Natural killer cell treated with Interleukin-12 subunit alpha and Interleukin-12 subunit beta and Interleukin-15 and Interleukin-18, amount 100 ng/mL, for 72 hours (primary cell): ENCODE data around the gene AK2. TPM values are rescaled to one million over a fixed set of nuclear protein-coding genes. Genes with fewer than 3 reads are reported as not detected.
"Not testable (repeated sequence)": the region's sequence is repeated elsewhere in the genome, so short reads cannot be mapped to it uniquely, and the experiment has no call there.

ENCODE experiments used
- ATAC-seq, 2 donors: fragments of 150-1000 bp; cut with Tn5 transposase in 1 of 2; sonication (Bioruptor Pico), chemical (Tn5 transposase) in 1 of 2; 2 replicates each; pipeline ENCODE4 v1.10.0; 2021
- DNase-seq: peaks from one replicate; pipeline ENCODE4 v3.0.0; 2022; ENCODE audit warnings: low spot score
- H3K27ac Mint-ChIP-seq, 2 donors: 1 replicate in 1 of 2; 2 replicates in 1 of 2; pipeline ENCODE4 v1.8.0; 2022; ENCODE audit warnings: mixed read lengths in 2 of 2, mild to moderate bottlenecking in 1 of 2, moderate library complexity in 1 of 2
- H3K27me3 Mint-ChIP-seq, 2 donors: 1 replicate in 1 of 2; 2 replicates in 1 of 2; pipeline ENCODE4 v1.8.0; 2022; ENCODE audit warnings: mixed read lengths in 2 of 2
- H3K36me3 Mint-ChIP-seq: one replicate; pipeline ENCODE4 v1.8.0; 2022; ENCODE audit warnings: mixed read lengths
- H3K4me1 Mint-ChIP-seq, 2 donors: 1 replicate in 1 of 2; 2 replicates in 1 of 2; pipeline ENCODE4 v1.8.0; 2022; ENCODE audit warnings: low read depth in 2 of 2, mixed read lengths in 2 of 2, mild to moderate bottlenecking in 1 of 2
- H3K4me3 Mint-ChIP-seq: one replicate; pipeline ENCODE4 v1.8.0; 2022; ENCODE audit warnings: mixed read lengths
- H3K9me3 Mint-ChIP-seq: 2 replicates; pipeline ENCODE4 v1.8.0; 2022; ENCODE audit warnings: mixed read lengths
- total RNA-seq, 2 donors: library from RNA; stranded (reverse); gene quantifications; one replicate each; pipeline ENCODE4 v1.2.3, GENCODE V29; 2022

AK2 gene
- 100 to 1,000 TPM; 379 to 475 TPM for total RNA-seq

- Mint-ChIP-seq H3K4me3 (peak within 1 kb of the TSS; percentile 98), H3K27ac (peak within 1 kb of the TSS; percentile 90 to 94), H3K4me1 (peaks cover 45% of the 10 kb centered on the region in 2 donors), H3K9me3 (no peaks in the 10 kb centered on the region), H3K36me3 (peaks cover 33% of the 10 kb centered on the region), H3K27me3 (no peaks in the 10 kb centered on the region)
- ATAC-seq = peak; percentile 99 to 100
- DNase-seq = peak; percentile 97
These were observed at the start of gene AK2 for GRCh38 chr1:33036526-33037503. TSS of gene AK2 (minus strand) at chr1:33036883. CDS start at chr1:33036828, 55 bp downstream.

DNA sequence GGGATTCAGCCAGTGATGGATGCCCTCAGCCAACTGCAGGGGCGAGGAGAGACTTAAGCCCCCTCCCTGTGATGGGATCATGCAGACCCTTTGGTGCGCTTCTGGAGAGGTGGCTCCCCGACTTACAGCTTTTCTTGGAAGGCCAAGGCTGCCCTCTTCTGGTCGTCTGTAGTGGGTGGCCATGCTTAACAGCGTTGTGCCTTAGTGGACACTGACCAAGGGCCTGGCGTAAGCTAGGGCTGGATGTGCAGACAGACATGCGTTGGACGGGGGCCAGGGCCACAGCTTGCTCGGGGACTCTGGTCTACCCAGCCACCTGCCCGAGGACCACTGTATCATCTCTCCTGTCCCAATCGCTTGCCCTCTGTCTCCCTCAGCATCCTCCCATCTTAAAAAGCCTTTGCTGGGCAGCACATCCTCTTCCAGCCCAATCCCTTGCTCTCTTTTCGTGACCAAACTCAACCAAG lies 49.7 kb upstream of the AK2 start:
- Mint-ChIP-seq H3K27ac (no peak overlapping the region), H3K9me3 (no peaks in the 10 kb centered on the region), H3K4me1 (peaks cover 43 to 44% of the 10 kb centered on the region in 2 donors), H3K27me3 (peaks cover 0 to 4% of the 10 kb centered on the region in 2 donors), H3K36me3 (no peaks in the 10 kb centered on the region), H3K4me3 (no peak overlapping the region)
- DNase-seq = peak; percentile 70
- peak; percentile 55 to 72 for ATAC-seq

DNA sequence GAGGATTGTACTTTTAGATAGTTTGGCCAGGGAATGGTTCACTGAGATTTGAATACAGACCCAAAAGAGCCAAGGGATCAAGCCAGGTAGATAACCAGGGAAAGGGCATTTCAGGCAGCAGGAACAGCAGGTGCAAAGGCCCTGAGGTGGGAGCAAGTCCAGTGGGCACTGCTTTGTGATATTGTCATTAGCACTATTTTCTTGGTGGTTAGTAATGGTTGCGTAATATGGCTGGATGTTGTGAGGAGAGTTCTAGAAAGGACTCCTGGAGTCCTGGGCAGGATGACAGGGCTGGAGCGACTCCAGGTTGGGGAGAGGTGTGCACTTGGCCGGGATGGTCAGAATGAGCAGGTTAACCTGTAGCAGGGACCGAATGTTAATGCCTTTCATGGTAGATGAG lies 48.6 kb upstream of the AK2 start:
- no peak overlapping the region for H3K27ac Mint-ChIP-seq
- H3K4me3 Mint-ChIP-seq = no peak overlapping the region
- no peak for ATAC-seq
- DNase-seq = no peak
- peaks cover 0 to 4% of the 10 kb centered on the region in 2 donors for H3K27me3 Mint-ChIP-seq
- peaks cover 48 to 50% of the 10 kb centered on the region in 2 donors for H3K4me1 Mint-ChIP-seq
- H3K36me3 Mint-ChIP-seq = no peaks in the 10 kb centered on the region
- no peaks in the 10 kb centered on the region for H3K9me3 Mint-ChIP-seq

GRCh38 chr1:33082575-33083108 lies 46.0 kb upstream of the AK2 start:
- peaks cover 0 to 4% of the 10 kb centered on the region in 2 donors for H3K27me3 Mint-ChIP-seq
- ATAC-seq = no peak
- no peak for DNase-seq
- no peak overlapping the region for H3K27ac Mint-ChIP-seq
- H3K36me3 Mint-ChIP-seq = no peaks in the 10 kb centered on the region
- H3K4me3 Mint-ChIP-seq = peak overlapping the region; percentile 48
- peaks cover 33 to 41% of the 10 kb centered on the region in 2 donors for H3K4me1 Mint-ChIP-seq
- H3K9me3 Mint-ChIP-seq = no peaks in the 10 kb centered on the region

GRCh38 chr1:33081554-33082305 lies 45.0 kb upstream of the AK2 start:
- Mint-ChIP-seq H3K4me3 (peak overlapping the region; percentile 84), H3K27me3 (peaks cover 0 to 2% of the 10 kb centered on the region in 2 donors), H3K9me3 (no peaks in the 10 kb centered on the region), H3K27ac (peak overlapping the region in 1 of 2 donors; percentile 15), H3K36me3 (no peaks in the 10 kb centered on the region), H3K4me1 (peaks cover 30 to 39% of the 10 kb centered on the region in 2 donors)
- no peak for DNase-seq
- no peak for ATAC-seq

DNA sequence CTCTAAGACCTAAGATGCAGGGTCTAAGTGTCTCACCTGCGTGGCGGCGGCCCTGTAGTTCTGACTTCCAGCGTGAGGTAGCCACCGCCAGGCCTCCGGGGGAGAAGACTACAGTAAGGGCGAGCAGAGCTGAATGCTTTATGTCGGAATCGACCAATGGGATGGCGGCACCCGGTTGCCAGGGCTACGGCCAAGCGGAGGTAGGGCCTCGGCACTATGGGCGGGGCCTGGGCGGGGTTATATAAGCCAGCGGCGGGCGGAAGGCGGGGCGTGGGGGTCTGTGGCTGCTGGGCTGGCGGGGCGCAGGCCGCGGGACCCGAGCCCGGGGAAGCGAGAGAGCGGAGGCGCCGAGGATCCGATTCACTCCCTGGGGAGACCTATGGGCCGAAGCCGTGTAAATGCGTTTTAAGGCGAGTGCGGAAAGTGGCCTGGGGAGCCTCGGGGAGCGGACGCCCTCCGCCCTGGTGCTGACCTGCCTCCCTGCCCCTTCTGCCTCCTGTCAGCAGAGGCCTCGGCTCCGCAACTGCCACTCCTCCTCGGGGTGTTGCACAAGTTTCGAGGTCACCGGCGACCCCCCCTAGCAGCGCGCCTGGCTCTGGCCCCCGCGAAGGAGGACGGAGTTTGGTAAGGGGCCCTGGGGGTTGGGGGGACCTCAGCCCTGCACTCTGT lies 44.3 kb upstream of the AK2 start, which contains the start of gene AZIN2:
Gene AZIN2 (plus strand): TSS at position 269 of the 669 bp plus-strand sequence. CDS start 1,097 bp downstream, outside the sequence.
- peak within 1 kb of the TSS in 1 of 2 donors; percentile 15 for H3K27ac Mint-ChIP-seq

DNA sequence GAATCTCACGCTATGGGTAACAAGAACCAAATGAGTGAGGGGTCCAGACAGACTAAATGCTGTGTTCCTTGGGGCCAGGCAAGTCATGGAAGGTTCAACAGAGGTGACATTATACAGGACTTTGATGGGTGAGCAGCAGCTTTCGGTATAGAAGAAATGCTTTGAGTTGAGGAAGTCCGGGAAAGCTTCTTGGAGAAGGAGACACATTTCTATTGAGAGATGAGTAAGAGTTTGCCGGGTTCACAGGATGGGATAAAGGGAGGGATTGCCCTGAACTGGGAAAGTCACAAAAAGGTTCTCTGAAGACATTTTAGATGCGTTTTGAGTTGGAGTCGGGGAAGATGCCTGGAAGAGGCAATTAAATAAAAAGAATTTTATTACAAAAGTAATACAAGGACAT lies 43.7 kb upstream of the AK2 start:
- Mint-ChIP-seq H3K4me3 (peak overlapping the region; percentile 84), H3K27me3 (peaks cover 0 to 2% of the 10 kb centered on the region in 2 donors), H3K36me3 (no peaks in the 10 kb centered on the region), H3K27ac (peak overlapping the region in 1 of 2 donors; percentile 7), H3K9me3 (no peaks in the 10 kb centered on the region), H3K4me1 (peaks cover 27% of the 10 kb centered on the region in 2 donors)
- ATAC-seq (no peak), DNase-seq (no peak)

More for the DNA sequence above, 44.3 kb upstream of the AK2 start, which contains the start of gene AZIN2:
- peaks cover 28 to 33% of the 10 kb centered on the region in 2 donors for H3K4me1 Mint-ChIP-seq
- peak within 1 kb of the TSS; percentile 84 for H3K4me3 Mint-ChIP-seq
- peak; percentile 95 for DNase-seq
- H3K27me3 Mint-ChIP-seq = peaks cover 0 to 2% of the 10 kb centered on the region in 2 donors
- peak; percentile 99 to 100 for ATAC-seq
- H3K36me3 Mint-ChIP-seq = no peaks in the 10 kb centered on the region
- no peaks in the 10 kb centered on the region for H3K9me3 Mint-ChIP-seq

DNA sequence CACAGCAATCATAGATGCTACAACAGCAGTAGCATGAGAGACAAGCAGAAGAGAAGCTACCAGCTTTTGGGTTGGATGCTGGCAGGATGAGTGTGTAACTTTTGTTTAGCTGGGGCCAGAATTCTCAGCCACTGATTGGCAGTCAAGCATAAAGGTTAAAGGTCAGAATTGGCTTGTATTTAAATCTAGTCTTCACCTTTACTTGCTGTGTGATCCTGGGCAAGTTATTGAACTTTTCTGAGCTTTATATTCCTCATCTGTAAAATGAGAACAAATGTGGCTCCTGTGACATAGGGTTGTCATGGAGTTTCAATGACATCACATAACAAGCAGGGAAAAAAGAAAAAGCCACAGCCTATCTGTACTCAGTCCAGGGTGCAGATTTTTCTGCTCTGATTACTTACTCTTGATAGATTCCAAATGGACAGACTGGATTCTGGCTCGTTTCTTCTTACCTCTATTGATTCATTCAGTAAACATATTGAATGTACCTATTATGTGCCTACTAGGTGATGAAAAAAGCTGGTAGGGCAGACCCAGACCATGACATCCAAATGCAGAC lies 41.4 kb upstream of the AK2 start:
- Mint-ChIP-seq H3K4me3 (no peak overlapping the region), H3K36me3 (no peaks in the 10 kb centered on the region), H3K27ac (no peak overlapping the region), H3K27me3 (peaks cover 0 to 2% of the 10 kb centered on the region in 2 donors), H3K9me3 (no peaks in the 10 kb centered on the region), H3K4me1 (peaks cover 20 to 21% of the 10 kb centered on the region in 2 donors)
- DNase-seq (no peak), ATAC-seq (no peak)

- no peak for ATAC-seq
- Mint-ChIP-seq H3K36me3 (no peaks in the 10 kb centered on the region), H3K27me3 (peaks cover 0 to 6% of the 10 kb centered on the region in 2 donors), H3K27ac (no peak overlapping the region), H3K9me3 (no peaks in the 10 kb centered on the region), H3K4me3 (no peak overlapping the region), H3K4me1 (peaks cover 0 to 11% of the 10 kb centered on the region in 2 donors)
- no peak for DNase-seq
These were observed 37.7 kb upstream of the AK2 start for GRCh38 chr1:33074193-33074945.

- peaks cover 2 to 6% of the 10 kb centered on the region in 2 donors for H3K27me3 Mint-ChIP-seq
- ATAC-seq = peak in 1 of 2 donors; percentile 11
- no peak for DNase-seq
- peak overlapping the region in 1 of 2 donors; percentile 56 for H3K27ac Mint-ChIP-seq
- H3K4me3 Mint-ChIP-seq = no peak overlapping the region
- H3K36me3 Mint-ChIP-seq = peaks cover under 1% of the 10 kb centered on the region
- H3K9me3 Mint-ChIP-seq = no peaks in the 10 kb centered on the region
- H3K4me1 Mint-ChIP-seq = peaks cover 0 to 11% of the 10 kb centered on the region in 2 donors
These were observed 36.0 kb upstream of the AK2 start for GRCh38 chr1:33072707-33073106.

DNA sequence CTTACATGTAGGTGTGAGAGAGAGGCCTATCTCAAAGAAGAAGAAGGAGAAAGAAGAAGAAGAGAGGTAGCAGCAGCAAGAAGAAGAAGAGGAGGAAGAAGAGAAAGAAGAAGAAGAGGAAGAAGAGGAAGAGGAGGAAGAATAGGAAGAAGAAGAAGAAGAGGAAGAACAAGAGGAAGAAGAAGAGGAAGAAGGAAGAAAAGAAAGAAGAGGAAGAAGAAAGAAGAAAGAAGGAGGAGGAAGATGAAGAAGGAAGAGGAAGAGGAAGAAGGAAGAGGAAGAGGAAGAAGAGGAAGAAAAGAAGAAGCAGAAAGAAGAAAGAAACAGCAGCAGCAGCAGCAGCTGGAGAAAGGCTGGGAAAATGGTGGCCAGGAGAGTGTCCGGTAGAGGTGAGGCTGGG lies 33.9 kb upstream of the AK2 start:
- no peak for DNase-seq
- H3K27me3 Mint-ChIP-seq = peaks cover 10 to 13% of the 10 kb centered on the region in 2 donors
- H3K9me3 Mint-ChIP-seq = peaks cover 5% of the 10 kb centered on the region
- no peak for ATAC-seq
- H3K4me3 Mint-ChIP-seq = no peak overlapping the region
- no peak overlapping the region for H3K27ac Mint-ChIP-seq
- H3K36me3 Mint-ChIP-seq = peaks cover 10% of the 10 kb centered on the region
- peaks cover 0 to 11% of the 10 kb centered on the region in 2 donors for H3K4me1 Mint-ChIP-seq

DNA sequence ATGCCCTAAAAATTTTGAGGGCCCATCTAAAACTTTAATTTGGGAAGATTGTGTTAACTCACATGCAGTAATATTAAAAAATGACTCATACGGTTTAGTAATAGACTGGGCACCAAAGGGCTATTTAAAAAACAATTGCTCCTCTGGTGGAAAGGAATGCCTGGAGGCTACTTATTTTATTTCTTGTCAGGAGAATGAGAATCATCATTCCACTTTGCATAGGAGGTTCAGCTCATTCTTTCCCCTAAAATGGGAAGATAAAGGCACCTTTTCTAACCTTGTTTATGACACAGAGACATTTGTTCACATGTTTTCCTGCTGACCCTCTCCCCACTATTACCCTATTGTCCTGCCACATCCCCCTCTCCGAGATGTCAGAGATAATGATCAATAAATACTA lies 31.4 kb upstream of the AK2 start:
- not testable (repeated sequence) for H3K4me1 Mint-ChIP-seq, ATAC-seq, H3K27ac Mint-ChIP-seq, DNase-seq, H3K4me3 Mint-ChIP-seq
- Mint-ChIP-seq H3K27me3 (peaks cover 10 to 13% of the 10 kb centered on the region in 2 donors), H3K36me3 (peaks cover 30% of the 10 kb centered on the region), H3K9me3 (peaks cover 18% of the 10 kb centered on the region)
